HG03342 (cell line): Measurements from ENCODE around the gene FOXP1.
A peak's percentile ranks its signal among the peaks of the same experiment; 100 is the strongest.

Experiments
- ATAC-seq: cut with Tn5 transposase; IDR thresholded peaks from one replicate; pipeline ENCODE4 v1.9.1; 2021; ENCODE audit warnings: mild to moderate bottlenecking, moderate library complexity; ENCODE audit not compliant: unreplicated experiment

The FOXP1 gene

DNA sequence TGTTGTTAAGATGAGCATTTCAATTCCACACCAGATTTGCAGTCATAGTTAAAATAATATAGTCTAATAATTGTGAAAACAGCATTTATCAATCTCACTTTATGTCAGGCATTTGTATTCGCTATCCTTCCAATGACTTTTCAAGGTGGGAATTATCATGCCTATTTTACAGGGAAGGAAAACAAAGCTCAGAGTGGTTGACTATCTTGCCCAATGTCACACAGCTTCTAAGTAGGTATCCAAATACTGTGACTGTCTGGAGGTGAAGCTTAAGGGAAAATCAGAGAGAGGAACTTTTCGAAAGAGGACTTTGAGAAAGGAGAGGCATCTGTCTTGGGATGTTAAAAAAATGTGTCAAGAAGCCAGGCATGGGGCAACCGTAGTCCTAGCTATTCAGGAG lies 443.1 kb downstream of the FOXP1 start:
- no peak for ATAC-seq

DNA sequence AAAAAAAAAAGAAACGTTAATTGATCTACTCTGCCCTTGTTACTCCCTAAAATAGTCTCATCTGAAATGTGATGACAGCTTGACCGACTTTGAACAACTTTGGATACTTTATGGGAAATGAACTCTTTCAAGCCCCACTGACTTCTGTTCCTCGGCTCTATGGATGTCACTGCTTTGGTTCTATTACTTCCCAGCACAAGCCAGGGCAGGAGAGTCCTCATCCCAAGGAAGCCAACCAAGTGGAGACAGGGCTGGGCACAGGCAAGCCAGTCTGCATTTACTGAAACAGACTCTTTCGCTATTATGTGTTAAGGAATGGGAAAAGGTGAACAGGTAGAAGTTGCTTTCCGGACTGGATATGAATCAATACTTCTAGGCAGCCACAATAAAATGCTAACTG lies 444.0 kb downstream of the FOXP1 start:
- no peak for ATAC-seq

DNA sequence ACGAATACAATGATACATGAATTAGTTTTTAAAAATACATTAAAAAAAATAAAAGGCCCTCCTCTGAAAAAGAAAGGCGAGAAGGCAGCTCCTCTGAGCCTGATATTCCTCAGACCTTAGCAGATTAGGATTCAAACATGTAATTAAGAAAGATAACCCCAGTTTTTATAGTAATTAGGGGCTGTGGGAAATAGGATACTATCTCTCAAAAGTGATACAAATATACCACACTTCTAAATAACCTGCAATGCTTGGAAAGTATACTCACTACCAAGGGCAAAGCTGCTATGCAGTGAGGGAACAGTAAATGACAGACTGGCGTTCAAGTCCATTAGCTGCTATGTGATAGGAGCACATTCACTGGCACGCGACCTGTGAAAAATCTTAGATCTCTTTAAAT lies 445.1 kb downstream of the FOXP1 start:
- ATAC-seq, result no peak

DNA sequence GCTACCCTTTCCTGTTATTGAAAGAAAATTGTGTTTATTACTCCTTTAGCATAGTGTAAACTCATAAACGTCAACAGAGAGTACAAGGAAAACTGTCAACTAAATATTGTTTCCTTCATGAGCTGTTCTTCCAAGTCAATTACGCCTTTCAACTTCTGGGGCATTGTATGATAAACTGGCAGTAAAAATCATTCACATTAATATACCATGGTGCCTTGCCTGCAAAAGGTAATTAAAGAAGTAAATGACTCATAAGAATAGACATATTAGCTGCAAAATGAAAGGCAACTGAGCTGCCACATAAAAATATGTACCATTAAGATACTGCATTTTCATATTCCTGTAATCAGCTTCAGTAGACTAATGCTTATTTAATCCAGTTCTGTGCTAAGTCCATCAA lies 447.3 kb downstream of the FOXP1 start:
- no peak for ATAC-seq

DNA sequence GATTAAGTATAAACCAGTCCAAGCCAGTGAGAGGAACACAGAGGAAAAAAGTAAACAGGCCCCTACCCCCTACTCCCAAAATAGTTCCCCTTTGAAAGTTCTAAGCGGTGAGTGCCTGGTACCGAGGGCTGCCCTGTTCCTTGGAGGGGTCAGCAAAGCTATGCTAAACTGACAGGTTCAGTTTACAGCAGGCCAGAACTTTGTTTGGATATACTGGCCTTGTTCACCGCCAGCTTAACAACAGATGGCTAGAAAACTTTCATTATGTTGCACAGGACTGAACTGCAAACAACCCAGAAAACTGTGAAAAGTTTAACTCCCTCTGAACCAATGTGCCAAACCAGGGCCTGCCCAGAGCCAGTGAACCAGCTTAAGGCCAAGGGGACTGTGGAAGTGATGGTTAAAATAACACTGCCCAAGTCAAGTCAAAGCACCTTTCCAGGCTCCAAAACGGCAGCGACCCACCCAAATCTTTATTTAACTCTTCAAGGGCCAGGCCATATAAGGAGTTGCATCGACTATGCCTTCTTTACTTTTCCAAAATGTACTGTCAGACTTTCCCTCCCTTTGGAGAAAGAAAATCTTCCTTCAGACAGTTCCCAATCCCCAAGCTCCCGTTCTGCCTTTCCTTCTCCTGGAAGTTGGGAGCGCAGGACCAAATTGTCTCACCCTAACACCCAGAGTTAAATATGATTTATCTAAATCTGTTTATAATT lies 448.0 kb downstream of the FOXP1 start:
- no peak for ATAC-seq

DNA sequence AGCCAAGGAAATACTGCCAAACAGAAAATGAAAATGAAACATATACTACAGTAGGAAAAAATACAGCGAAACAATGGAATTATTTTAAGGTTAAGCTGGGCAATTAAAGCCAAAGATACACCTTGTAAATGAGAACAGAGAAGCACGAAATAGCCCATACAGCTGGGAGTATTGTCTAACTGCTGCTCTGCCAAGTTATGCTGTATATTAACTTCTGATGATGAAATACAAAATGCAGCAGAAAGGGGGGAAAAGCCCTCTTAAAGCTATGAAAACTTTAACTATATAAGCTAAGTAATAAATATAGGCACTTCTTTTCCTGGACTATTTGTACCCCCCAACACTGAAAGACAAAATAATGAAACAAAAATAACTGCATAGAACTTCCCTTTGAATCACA lies 449.0 kb downstream of the FOXP1 start:
- ATAC-seq, result no peak

DNA sequence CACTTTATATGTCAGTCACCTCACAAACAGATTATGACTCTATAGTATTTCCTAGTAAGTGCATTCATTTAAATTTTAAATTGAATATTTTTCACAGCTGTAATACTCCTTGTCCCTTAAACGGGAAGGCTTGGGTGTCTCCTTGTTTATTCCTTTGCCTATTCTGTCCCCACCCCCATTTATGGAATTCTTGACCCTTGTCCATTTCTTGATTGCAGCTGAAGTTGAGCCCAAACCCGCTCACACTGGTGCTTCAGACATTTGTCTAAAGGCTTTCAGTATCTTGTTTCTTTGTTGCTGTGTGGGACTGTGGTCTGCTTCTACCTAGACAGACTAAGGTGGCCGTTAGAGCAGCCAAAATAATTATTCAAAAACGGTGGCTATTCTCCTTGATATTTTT lies 449.7 kb downstream of the FOXP1 start:
- no peak for ATAC-seq

DNA sequence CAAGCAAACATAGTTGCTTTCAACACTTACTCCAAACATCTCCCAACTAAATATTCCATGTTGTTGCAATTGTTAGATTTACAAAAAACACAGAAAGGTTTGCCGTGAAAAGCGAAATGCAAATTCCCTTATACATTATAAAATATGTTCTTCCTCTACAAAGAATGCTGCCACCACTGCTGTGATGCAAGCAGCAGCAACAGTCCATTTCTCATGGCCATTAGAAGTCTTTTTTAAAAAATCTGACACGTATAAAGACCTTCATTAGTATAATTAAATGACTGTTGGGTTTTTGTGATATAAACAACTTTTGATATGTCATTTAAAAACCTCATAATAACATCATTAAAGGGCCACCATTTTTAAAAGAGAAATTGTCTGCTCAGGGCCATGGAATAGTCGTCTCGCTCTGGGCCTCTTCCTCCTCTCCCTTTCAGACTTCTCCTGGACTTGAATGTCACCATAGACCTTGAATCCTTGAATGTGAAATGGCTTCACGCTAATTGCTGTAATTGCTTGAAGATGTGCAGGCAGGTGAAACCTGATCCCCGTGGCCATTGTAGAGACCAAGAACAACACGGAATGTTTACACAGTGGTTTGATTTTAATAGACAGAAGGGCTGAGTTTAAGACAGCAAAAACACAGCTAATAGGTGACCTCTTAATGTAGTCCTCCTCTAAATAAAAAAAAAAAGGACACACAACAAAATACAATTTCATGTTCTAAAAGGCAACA lies 450.4 kb downstream of the FOXP1 start:
- no peak for ATAC-seq

DNA sequence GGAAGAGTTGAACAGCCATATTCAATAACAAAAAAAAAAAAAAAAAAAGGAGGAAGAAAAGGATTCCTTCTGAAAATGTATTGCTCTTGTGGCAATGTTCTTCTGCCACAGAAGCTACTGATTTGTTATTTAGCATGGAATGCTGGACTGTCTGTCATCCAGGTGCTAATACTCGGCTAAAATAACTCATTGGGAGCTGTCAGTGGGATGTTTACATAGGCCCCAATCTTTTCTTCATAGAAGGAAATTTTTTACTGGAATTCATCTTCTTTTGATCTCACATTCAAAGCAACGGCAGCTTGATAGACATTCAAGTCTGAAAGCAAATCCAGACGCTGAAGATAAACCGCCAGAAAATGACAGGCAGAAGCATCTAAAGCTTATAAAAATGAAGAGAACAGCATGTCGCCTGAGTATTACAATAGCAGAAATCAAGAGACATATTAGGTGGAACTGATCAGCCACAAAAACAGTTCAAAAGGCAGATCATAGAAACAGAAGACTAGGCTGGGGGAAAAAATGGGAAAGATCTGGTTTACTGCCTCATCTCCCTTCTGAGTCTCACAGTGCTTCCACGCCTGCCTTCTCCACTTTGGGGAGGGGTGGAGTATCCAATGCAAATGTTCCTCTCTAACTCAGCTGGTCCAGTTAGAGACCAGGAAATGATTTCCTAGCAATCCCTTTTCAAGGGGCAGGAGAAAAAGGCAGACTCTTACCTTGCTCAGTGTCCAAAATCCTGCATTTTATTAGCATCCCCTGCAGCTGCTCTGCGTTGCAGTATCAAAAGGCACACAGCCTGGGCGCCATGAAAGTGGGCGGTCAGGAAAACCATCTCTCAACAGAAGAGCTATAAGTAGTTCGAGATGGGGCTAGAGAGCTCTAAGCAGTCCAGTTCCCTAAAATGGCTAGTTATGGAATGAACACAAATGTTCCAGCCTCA lies 451.9 kb downstream of the FOXP1 start:
- ATAC-seq, result no peak

DNA sequence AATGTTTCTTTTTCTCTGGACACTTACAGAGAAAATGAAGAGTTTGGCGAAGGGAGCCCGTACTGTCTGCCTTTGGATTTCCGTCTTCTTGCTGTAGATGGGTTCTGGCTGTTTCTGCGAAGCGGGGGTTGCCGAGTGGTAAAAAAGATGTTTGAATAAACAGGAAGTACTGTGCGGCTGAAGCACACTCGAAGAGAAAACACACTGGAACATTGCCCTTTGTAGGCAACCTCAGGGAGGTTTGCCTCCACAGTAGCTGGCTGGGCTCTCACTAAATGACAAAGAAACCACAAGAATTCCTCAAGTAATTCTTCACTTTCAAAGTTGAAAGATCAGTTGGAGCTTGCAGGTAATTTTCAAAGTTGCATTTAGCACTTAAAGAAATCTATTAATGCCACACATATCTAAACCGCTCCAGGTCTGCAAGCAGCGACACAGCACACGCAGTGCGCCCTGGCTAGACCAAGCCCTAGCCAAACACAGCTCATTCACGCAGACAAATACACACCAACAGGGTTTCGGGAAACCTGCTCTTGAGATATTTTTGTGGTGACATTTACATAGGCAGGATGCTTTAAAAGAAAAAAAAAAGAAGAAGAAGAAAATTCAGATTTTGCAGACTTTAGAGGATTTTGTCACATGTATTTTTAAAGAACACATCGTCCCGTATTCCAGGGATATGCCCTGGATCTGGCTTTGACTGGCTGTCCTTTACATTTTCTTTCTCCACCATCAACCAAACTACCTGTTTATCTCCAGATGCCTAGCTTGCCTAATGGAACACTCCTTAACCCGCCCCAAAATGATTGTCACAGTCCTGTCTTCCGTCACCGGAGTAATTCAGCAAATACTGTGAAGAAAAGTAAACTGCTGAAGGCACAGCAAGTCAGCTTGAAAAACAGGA lies 452.8 kb downstream of the FOXP1 start:
- ATAC-seq, result peak; percentile 74

DNA sequence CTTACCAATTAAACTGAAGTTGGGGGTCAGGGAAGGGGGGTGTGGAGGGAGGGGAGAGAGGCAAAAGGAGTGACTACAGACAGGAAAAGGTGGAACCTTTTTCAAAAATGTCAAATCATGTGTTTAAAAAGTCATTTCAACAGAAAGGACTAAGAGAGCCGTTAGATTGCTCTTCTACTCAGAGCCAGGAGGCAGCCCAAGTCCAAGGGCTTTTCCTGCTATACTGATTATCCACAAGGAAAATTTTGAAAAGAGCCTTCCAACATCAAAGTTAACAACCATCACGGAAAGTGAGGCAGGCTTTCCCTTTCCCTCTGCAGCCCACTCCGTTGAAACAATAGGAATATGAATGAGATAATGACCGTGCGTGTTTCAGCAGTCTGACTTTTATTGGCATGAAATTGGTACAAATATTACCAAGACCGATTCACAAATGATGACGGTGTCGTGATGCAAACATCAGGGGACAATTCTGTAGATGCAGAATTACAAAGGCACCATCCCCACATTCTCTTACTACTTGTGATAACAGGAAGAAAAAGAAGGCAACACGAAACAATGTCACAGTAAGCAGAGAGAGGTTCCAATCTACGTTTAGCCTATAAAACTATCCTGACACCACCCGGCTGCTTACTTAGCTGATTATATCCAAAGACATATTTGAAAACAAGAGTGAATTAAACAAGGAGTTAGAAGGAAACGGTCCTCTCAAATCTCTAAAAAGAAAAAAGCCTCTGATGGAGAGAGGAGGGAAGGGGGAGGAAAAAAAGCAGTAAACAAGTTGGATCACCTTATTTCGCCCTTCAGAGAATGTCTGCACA lies 453.7 kb downstream of the FOXP1 start:
- ATAC-seq, result no peak

DNA sequence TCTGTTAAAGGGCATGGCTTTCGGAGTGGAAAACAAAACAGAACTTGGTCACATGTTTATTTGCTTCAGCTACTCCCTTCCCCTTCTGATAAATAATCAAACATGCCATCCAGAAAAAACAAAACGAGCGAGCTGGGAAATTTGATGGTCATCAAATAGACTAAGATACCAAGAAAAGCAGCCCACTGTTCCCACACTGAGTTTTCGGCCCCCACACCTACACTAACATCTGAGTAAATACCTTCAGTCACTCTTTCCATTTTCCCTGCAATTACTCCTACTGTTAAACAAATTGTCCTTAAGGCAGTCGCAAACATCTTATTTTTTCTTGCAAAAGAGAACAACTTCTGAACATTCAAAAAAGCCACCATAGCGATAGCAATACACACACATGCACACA lies 454.6 kb downstream of the FOXP1 start:
- ATAC-seq, result no peak

DNA sequence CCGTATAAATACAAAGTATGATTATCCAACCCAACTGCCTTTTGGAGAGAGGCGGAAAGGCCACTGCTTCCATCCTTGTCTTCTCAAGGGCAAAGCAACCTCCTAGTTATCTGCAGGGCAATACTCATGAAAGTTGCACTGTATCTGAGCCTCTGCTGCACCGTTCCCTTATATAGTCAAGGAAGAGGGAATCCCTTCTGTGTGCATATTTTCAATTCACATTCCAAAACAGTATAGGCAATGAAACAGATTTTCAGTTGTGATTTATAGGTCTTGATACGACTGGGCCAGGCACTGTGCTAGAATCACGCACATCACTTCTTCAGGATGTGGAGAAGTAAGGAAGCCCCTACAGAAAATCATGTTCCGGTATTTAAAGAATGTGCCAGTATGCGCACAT lies 455.7 kb downstream of the FOXP1 start:
- no peak for ATAC-seq

DNA sequence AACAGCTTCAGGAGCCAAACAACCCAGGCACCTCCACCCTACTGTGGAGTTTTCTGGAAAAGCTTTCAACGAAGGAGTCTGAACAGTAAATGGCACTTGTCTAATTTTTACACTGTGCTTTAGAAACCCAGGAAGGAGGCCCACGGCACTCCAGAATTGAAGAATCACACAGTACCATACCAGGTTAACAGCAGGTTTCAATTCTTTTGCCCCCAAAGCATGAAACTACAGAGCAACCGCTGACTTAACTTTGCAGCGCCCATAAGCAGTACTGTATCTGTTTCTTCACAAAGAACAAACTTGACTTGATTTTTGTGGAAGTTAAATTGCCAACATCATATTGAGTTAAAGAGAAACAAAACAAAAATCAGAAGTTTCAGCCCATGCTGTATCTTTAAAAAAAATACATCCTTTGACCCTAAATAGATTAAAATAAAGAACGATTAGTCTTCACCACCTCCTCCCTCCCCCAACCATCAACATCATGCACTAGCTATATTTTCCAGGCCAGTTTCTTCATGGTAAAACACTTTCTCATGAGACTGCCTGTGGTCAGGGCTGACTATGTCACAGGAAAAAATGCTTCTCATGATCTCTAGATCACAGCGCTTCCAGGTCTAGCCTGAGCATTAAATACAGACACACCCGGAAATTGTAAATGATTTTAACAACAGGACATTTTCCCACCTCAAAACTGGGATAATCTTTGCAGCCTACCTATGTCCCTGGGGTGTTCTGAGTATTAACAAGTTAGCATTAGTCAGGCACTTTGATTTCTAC lies 456.3 kb downstream of the FOXP1 start:
- ATAC-seq, result no peak

DNA sequence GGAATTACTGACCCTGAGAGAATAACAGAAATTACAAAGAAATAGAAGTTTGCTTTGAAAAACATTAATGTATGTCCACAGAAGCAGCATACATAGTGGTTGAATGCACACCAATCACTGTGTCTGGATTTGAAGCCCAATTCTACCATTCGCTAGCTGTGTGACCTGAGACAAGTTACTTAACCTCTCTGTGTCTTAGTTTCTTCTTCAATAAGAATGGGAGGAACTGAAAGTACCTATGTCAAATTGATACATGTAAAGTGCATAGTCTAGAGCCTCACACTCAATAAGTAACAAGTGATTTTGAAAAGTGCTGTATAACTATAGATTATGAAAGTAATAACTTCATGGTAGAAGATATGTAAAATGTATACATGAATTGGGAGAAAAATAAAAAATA lies 457.8 kb downstream of the FOXP1 start:
- ATAC-seq, result no peak

DNA sequence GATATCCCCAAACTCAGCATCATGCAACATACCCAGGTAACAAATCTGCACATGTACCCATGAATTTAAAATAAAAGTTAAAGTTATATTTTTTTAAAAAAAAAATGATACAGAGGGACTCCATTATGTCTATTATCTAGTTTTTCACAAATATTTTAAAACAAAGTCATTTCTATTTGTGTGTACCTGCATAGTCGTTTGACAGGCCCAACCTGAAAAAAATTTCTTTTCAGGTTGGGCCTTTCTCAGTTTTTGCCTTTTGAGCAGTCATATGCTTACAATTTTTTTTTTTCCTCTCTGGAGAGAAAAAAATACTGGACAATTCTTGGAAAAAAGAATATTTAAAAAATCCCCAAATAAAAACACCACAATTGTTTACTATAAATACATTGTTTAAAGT lies 459.5 kb downstream of the FOXP1 start:
- ATAC-seq, result no peak

DNA sequence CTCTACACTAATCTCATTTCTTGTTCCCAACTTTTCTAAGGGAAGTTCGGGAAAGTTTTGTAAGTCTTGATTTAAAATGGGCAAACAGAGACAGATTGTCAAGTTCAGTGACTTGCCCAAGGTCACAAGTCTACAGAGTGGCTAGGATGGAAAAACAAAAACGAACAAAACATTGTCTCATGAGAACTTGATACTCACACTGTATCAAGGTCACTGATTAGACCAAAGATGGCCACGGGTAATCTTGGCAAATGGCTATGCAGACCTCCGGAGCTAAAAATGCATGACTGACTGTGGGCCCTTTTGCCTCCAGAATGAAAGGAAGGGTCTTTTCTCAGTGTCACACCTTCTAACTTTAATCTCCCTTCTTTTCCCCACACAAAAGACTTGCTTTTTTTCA lies 460.9 kb downstream of the FOXP1 start:
- ATAC-seq, result no peak

DNA sequence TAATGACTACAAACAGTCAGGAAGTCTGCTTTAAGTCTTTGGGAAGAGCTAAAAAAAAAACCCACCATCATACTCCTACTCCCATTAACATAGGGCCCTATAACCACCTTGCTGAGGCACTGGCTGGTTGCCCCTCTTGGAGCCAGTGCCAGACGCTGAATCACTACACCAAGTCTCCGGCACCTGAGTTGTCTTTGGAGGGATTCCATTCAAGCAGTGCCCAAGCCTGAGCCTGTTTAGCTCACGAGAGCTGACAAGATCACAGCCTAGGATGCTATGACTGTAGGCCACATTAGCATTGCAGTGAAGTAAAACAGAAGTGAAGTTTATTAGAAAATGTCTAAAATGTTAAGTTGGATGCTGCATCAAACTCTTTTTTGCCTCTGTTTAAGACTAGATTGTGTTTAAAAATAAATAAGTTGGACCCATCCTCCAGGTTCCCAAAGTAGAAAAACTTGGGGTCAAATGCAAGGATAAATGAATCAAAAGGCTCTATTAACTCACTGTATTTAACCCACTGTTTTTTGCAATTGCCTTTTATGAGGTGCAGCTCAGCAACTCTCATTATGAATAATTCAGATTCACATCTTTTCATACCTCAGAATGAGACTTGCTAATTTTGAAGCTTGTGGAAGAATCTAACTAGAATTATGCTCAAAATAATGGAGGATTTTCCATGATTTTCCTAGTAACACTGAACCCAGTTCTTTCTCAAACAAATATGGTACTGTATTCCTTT lies 461.9 kb downstream of the FOXP1 start:
- no peak for ATAC-seq
